Thoracic aorta (tissue), 2 donors: ENCODE measurements around the gene ERCC6L2. TPM values are rescaled to one million over a fixed set of nuclear protein-coding genes. Genes with fewer than 3 reads are reported as not detected.
A peak's percentile ranks its signal among the peaks of the same experiment; 100 is the strongest.

Source experiments
- ATAC-seq: fragments of 150-250 bp; one replicate; pipeline ENCODE4 v1.8.0; 2017; ENCODE audit warnings: low read depth; ENCODE audit not compliant: insufficient number of reproducible peaks, low FRiP score
- DNase-seq: peaks from one replicate; pipeline ENCODE4 v3.0.0-alpha.2; 2020; ENCODE audit warnings: low spot score
- H3K27ac ChIP-seq, 2 donors: fragments of 200-600 bp; sonication (generic); 1 replicate in 1 of 2; 2 replicates in 1 of 2; pipeline ENCODE4 v1.5.1; 2016; ENCODE audit warnings: mild to moderate bottlenecking in 2 of 2, moderate library complexity in 2 of 2
- H3K27me3 ChIP-seq: fragments of 200-600 bp; sonication (generic); replicated peaks from 2 replicates; pipeline ENCODE4 v1.6.0; 2016; ENCODE audit warnings: mild to moderate bottlenecking; ENCODE audit not compliant: insufficient read depth
- H3K36me3 ChIP-seq: fragments of 200-600 bp; sonication (generic); one replicate; pipeline ENCODE4 v1.5.1; 2016
- H3K4me1 ChIP-seq, 2 donors: fragments of 200-600 bp; sonication (generic); 1 replicate in 1 of 2; 2 replicates in 1 of 2; pipeline versions ENCODE4 v1.5.1 to v1.6.0; 2016; ENCODE audit warnings: low read depth in 2 of 2, mild to moderate bottlenecking in 1 of 2; ENCODE audit not compliant: control insufficient read depth in 1 of 2
- H3K4me3 ChIP-seq: fragments of 200-600 bp; sonication (generic); 2 replicates; pipeline ENCODE4 v1.5.1; 2016; ENCODE audit warnings: mild to moderate bottlenecking
- H3K9me3 ChIP-seq: fragments of 200-600 bp; sonication (generic); 2 replicates; pipeline ENCODE4 v1.5.1; 2016
- CTCF ChIP-seq: fragments of 200-600 bp; sonication (generic); IDR thresholded peaks from one replicate; pipeline ENCODE4 v1.5.1; 2019; ENCODE audit warnings: antibody characterized with exemption
- total RNA-seq, 2 donors: library from RNA; depleted of rRNA; stranded (reverse); fragments of >200 nt; gene quantifications; one replicate each; pipeline versions ENCODE4 v1.1.0 to v1.2.3, GENCODE V29; 2016

Gene ERCC6L2
- 10 to 100 TPM; 32.1 to 53.4 TPM for total RNA-seq

GRCh38 chr9:95875305-95876137 is at the start of gene ERCC6L2:
TSS of gene ERCC6L2 (plus strand) at chr9:95875691. CDS start at chr9:95876039, 348 bp downstream.
- Histone ChIP-seq H3K27ac (peak within 1 kb of the TSS in 1 of 2 donors; percentile 100), H3K9me3 (no peaks in the 10 kb centered on the region), H3K27me3 (no peaks in the 10 kb centered on the region), H3K36me3 (no peaks in the 10 kb centered on the region), H3K4me1 (peaks cover 12 to 18% of the 10 kb centered on the region in 2 donors), H3K4me3 (no peak within 1 kb of the TSS)
- TF ChIP-seq CTCF: no peak
- ATAC-seq (peak; percentile 95), DNase-seq (peak; percentile 91)

GRCh38 chr9:95826183-95826838 is 49.2 kb upstream of the ERCC6L2 start:
- Histone ChIP-seq H3K27ac (no peak overlapping the region), H3K4me1 (peaks cover 0 to 17% of the 10 kb centered on the region in 2 donors), H3K36me3 (no peaks in the 10 kb centered on the region), H3K9me3 (no peaks in the 10 kb centered on the region), H3K4me3 (no peak overlapping the region), H3K27me3 (no peaks in the 10 kb centered on the region)
- no peak for DNase-seq
- no peak for ATAC-seq
- no peak for TF ChIP-seq CTCF

GRCh38 chr9:95830768-95831167 is 44.7 kb upstream of the ERCC6L2 start:
- H3K4me1 ChIP-seq: peaks cover 0 to 9% of the 10 kb centered on the region in 2 donors
- no peaks in the 10 kb centered on the region for H3K9me3 ChIP-seq
- H3K27me3 ChIP-seq: no peaks in the 10 kb centered on the region
- no peak overlapping the region for H3K4me3 ChIP-seq
- DNase-seq (no peak), ATAC-seq (no peak)
- H3K36me3 ChIP-seq: no peaks in the 10 kb centered on the region
- no peak overlapping the region for H3K27ac ChIP-seq
- no peak for TF ChIP-seq CTCF

- Histone ChIP-seq H3K4me1 (peaks cover 0 to 9% of the 10 kb centered on the region in 2 donors), H3K4me3 (no peak overlapping the region), H3K9me3 (no peaks in the 10 kb centered on the region), H3K27ac (no peak overlapping the region), H3K27me3 (no peaks in the 10 kb centered on the region), H3K36me3 (no peaks in the 10 kb centered on the region)
- ATAC-seq: no peak
- no peak for TF ChIP-seq CTCF
- DNase-seq: no peak
Observed at GRCh38 chr9:95831810-95832209, 43.7 kb upstream of the ERCC6L2 start.

GRCh38 chr9:95833546-95834178 is 41.8 kb upstream of the ERCC6L2 start:
- no peaks in the 10 kb centered on the region for H3K27me3 ChIP-seq
- no peak overlapping the region for H3K4me3 ChIP-seq
- H3K36me3 ChIP-seq: no peaks in the 10 kb centered on the region
- ATAC-seq: no peak
- peaks cover 0 to 9% of the 10 kb centered on the region in 2 donors for H3K4me1 ChIP-seq
- no peaks in the 10 kb centered on the region for H3K9me3 ChIP-seq
- DNase-seq: no peak
- no peak for TF ChIP-seq CTCF
- no peak overlapping the region for H3K27ac ChIP-seq
